ENCODE results near the gene IDH1. TPM values are rescaled to one million over a fixed set of nuclear protein-coding genes. Genes with fewer than 3 reads are reported as not detected.

Gene IDH1
- total and polyA plus RNA-seq, 2 of the 8 experiments (the other 6 are each of a cell fraction or from before 2014, with no cell fraction given), result 174 to 398 TPM

DNA sequence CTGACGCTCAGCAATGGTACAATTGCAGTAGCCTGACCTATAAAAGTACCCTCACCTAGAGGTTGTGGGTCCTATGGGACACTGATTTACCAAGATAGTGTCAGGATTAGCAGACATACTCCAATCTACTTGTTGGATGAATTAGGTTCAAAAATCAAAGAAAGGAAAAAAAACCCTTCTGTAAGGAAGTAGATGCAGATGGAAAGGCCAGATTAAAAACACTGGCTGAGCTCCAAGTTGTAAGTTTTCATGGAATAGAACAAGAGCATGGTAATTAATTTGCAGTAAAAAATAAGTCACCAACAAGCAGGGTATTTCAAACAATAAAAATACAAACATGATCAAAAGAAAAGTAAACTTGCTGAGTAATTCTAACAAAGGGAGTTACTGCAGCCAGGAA is 26.4 kb downstream of the IDH1 start:
- CTCF ChIA-PET (ENCODE audit: partially characterized antibody), result interaction anchor here (1.8 to 2.6 kb wide), 2 partner anchors 53 to 127 kb away, joined by 4 to 8 read pairs; no protein-coding TSS in a partner anchor
- 81% methylated on average over 1 of the region's 1 CpG; no CpG with 5 or more reads in 1 of the 2 experiments for whole genome bisulfite sequencing, 2 experiments (ENCODE audit: extremely low coverage in 1 of 2, insufficient coverage in 1 of 2, insufficient read length in 1 of 2, insufficient replicate concordance in 2 of 2, low coverage in 1 of 2, low lambda C conversion rate in 2 of 2, missing lambda C conversion rate in 1 of 2)

More for the DNA sequence above, 26.4 kb downstream of the IDH1 start:
- no peak for TF ChIP-seq CHD1 (IDR thresholded peaks at IDR 0.05; ENCODE audit: low read depth, low read length)
- TF ChIP-seq HDAC6 (IDR thresholded peaks at IDR 0.05; ENCODE audit: low read depth, low read length), result no peak
- no peak for TF ChIP-seq RXRA (IDR thresholded peaks at IDR 0.05; ENCODE audit: insufficient read depth, low read depth, low read length)
- TF ChIP-seq SP4 (IDR thresholded peaks at IDR 0.05; ENCODE audit: low read length), result no peak
- TF ChIP-seq SIX5 (IDR thresholded peaks at IDR 0.05; ENCODE audit: low read depth, low read length), result no peak
- TF ChIP-seq SIRT6 (IDR thresholded peaks at IDR 0.05; ENCODE audit: low read length), result no peak
- no peak for TF ChIP-seq NRF1 (IDR thresholded peaks at IDR 0.05; ENCODE audit: low read depth, low read length)
- TF ChIP-seq CHD2 (IDR thresholded peaks at IDR 0.05; ENCODE audit: low read length), result no peak
- no peak for TF ChIP-seq EGR1 (IDR thresholded peaks at IDR 0.05; ENCODE audit: borderline replicate concordance, low read depth, low read length)
- TF ChIP-seq GTF2F1 (IDR thresholded peaks at IDR 0.05; ENCODE audit: borderline replicate concordance, low read depth, low read length), result no peak
- no peak for TF ChIP-seq CBX8 (IDR thresholded peaks at IDR 0.05; ENCODE audit: borderline replicate concordance, low read depth, low read length)
- no peak for TF ChIP-seq ASH2L (IDR thresholded peaks at IDR 0.05; ENCODE audit: low read length)
- Histone ChIP-seq H4K5ac (ENCODE audit: insufficient read length, low read depth, low read length) (no peak overlapping the region), H3K23ac (ENCODE audit: insufficient read length) (no peak overlapping the region), H3K36me3 (ENCODE audit: control insufficient read depth in 2 of 4, insufficient read depth in 4 of 4, low read length in 3 of 4) (no peaks in the 10 kb centered on the region), H2BK5ac (ENCODE audit: low read depth, low read length) (no peak overlapping the region), H3K4me2 (ENCODE audit: insufficient read depth in 1 of 2, low read depth in 2 of 2, low read length in 2 of 2) (no peak overlapping the region), H3K4ac (replicated peaks; ENCODE audit: insufficient read length, low read depth, low read length) (no peak overlapping the region), H3K79me1 (ENCODE audit: low read depth, low read length) (no peaks in the 10 kb centered on the region), H3K79me2 (ENCODE audit: control insufficient read depth in 1 of 2, insufficient read depth in 2 of 2, low read length in 2 of 2) (no peaks in the 10 kb centered on the region), H2BK12ac (ENCODE audit: low read depth, low read length) (no peak overlapping the region), H3K56ac (replicated peaks; ENCODE audit: insufficient read length, low read depth, low read length) (no peak overlapping the region), H3K4me1 (replicated peaks in 1 of 4; ENCODE audit: control insufficient read depth in 3 of 4, insufficient read depth in 4 of 4, low read length in 3 of 4) (no peaks in the 10 kb centered on the region), H4K20me1 (replicated peaks in 1 of 2; ENCODE audit: control insufficient read depth in 1 of 2, insufficient read depth in 2 of 2, low read length in 2 of 2) (no peaks in the 10 kb centered on the region), H4K8ac (ENCODE audit: extremely low read depth, insufficient read depth, low read length) (no peak overlapping the region), H3K4me3 (ENCODE audit: extremely low read depth in 1 of 4, insufficient read depth in 2 of 4, low read depth in 3 of 4, low read length in 4 of 4) (no peak overlapping the region), H3K9ac (replicated peaks in 1 of 4; ENCODE audit: extremely low read depth in 1 of 4, low read depth in 3 of 4, low read length in 3 of 4) (no peak overlapping the region), H2BK120ac (replicated peaks; ENCODE audit: low read depth, low read length) (no peak overlapping the region), H2BK15ac (ENCODE audit: low read length) (no peak overlapping the region), H2AFZ (ENCODE audit: low read length) (no peak overlapping the region), H3K27ac (ENCODE audit: low read depth, low read length) (no peak overlapping the region), H3K18ac (ENCODE audit: extremely low read depth, low read length) (no peak overlapping the region), H3K27me3 (replicated peaks in 1 of 4; ENCODE audit: control insufficient read depth in 3 of 4, extremely low read depth in 1 of 4, insufficient read depth in 3 of 4, low read length in 3 of 4) (no peaks in the 10 kb centered on the region), H3K9me3 (ENCODE audit: insufficient read depth in 2 of 2, low read depth in 1 of 2, low read length in 1 of 2) (peaks cover 0 to 8% of the 10 kb centered on the region in 2 experiments; a peak in 1 of 4 replicates), H4K91ac (replicated peaks; ENCODE audit: insufficient read length, low read length) (no peak overlapping the region), H3K14ac (ENCODE audit: insufficient read length) (no peak overlapping the region), H2BK20ac (ENCODE audit: low read length) (no peak overlapping the region), H3K23me2 (ENCODE audit: low read depth, low read length) (no peaks in the 10 kb centered on the region), H2AK5ac (ENCODE audit: low read depth, low read length) (no peak overlapping the region)
- POLR2A ChIA-PET (ENCODE audit: partially characterized antibody), result interaction anchor here (1.2 kb wide), 1 partner anchor 19 kb away, joined by 3 read pairs; no protein-coding TSS in a partner anchor
- no peak for DNase-seq (ENCODE audit: low read depth in 1 of 2, low spot score in 2 of 2)
- FAIRE-seq, result no peak

Data from H1 (cell line).